HepG2 (cell line): ENCODE measurements around the gene NT5DC4. TPM values are rescaled to one million over a fixed set of nuclear protein-coding genes. Genes with fewer than 3 reads are reported as not detected.
A peak's percentile ranks its signal among the peaks of the same experiment; 100 is the strongest.

ENCODE experiments used
- ARNT2 ChIP-seq: sonication (generic); formaldehyde crosslinking; IDR thresholded peaks from 2 replicates; pipeline ENCODE4 v1.8.0; 2022; ENCODE audit warnings: mild to moderate bottlenecking, low read depth, missing genetic modification reagents, moderate library complexity
- ARNTL ChIP-seq: sonication (generic); formaldehyde crosslinking; IDR thresholded peaks from 2 replicates; pipeline ENCODE4 v1.4.0; 2020; ENCODE audit warnings: mild to moderate bottlenecking, missing genetic modification reagents
- BRD4 ChIP-seq: sonication (generic); formaldehyde crosslinking; IDR thresholded peaks from 2 replicates; pipeline ENCODE4 v1.4.0; 2020; ENCODE audit warnings: missing genetic modification reagents
- DR1 ChIP-seq: sonication (generic); formaldehyde crosslinking; IDR thresholded peaks from 2 replicates; pipeline ENCODE4 v1.8.0; 2021; ENCODE audit warnings: mild to moderate bottlenecking, missing genetic modification reagents, inconsistent platforms
- HHEX ChIP-seq: IDR thresholded peaks from 2 replicates; pipeline ENCODE4 v1.6.1; 2016; ENCODE audit warnings: control low read depth
- KMT2B ChIP-seq: IDR thresholded peaks from 2 replicates; pipeline ENCODE4 v1.6.1; 2016; ENCODE audit warnings: missing genetic modification reagents, missing compliant biosample characterization
- LRRFIP1 ChIP-seq: sonication (generic); formaldehyde crosslinking; conservative IDR thresholded peaks from 2 replicates; pipeline ENCODE4 v1.4.0; 2020; ENCODE audit warnings: missing genetic modification reagents
- MTF1 ChIP-seq: sonication (generic); formaldehyde crosslinking; IDR thresholded peaks from 2 replicates; pipeline ENCODE4 v1.5.0; 2020; ENCODE audit warnings: missing genetic modification reagents
- NR0B2 ChIP-seq: sonication (generic); formaldehyde crosslinking; IDR thresholded peaks from 2 replicates; pipeline ENCODE4 v1.4.0; 2020; ENCODE audit warnings: mild to moderate bottlenecking, missing genetic modification reagents
- PPARG ChIP-seq: conservative IDR thresholded peaks from 2 replicates; pipeline ENCODE4 v1.6.1; 2016; ENCODE audit warnings: missing biosample characterization, missing genetic modification reagents
- RARA ChIP-seq: IDR thresholded peaks from 2 replicates; pipeline ENCODE4 v1.6.1; 2016; ENCODE audit warnings: missing genetic modification reagents, missing compliant biosample characterization
- TCF7 ChIP-seq: sonication (generic); IDR thresholded peaks from 2 replicates; pipeline ENCODE4 v1.6.1; 2016; ENCODE audit warnings: antibody characterized with exemption, low read depth
- ZHX1 ChIP-seq: sonication (generic); formaldehyde crosslinking; IDR thresholded peaks from 2 replicates; pipeline ENCODE4 v1.8.1; 2022; ENCODE audit warnings: low read depth, mild to moderate bottlenecking, missing genetic modification reagents
- ZNF224 ChIP-seq: sonication (generic); formaldehyde crosslinking; IDR thresholded peaks from 2 replicates; pipeline ENCODE4 v1.5.0; 2020; ENCODE audit warnings: mild to moderate bottlenecking, missing genetic modification reagents
- ZNF274 ChIP-seq: sonication (generic); formaldehyde crosslinking; IDR thresholded peaks from 2 replicates; pipeline ENCODE4 v1.5.1; 2020; ENCODE audit warnings: mild to moderate bottlenecking, missing genetic modification reagents
- ZNF512B ChIP-seq: sonication (generic); formaldehyde crosslinking; IDR thresholded peaks from 2 replicates; pipeline ENCODE4 v1.5.1; 2020; ENCODE audit warnings: missing genetic modification reagents, mild to moderate bottlenecking, borderline replicate concordance
- ZNF543 ChIP-seq: sonication (generic); formaldehyde crosslinking; IDR thresholded peaks from 2 replicates; pipeline ENCODE4 v1.4.0; 2020; ENCODE audit warnings: mild to moderate bottlenecking, missing genetic modification reagents
- ZNF605 ChIP-seq: sonication (generic); formaldehyde crosslinking; IDR thresholded peaks from 2 replicates; pipeline ENCODE4 v1.8.0; 2022; ENCODE audit warnings: mild to moderate bottlenecking, missing genetic modification reagents
- ZSCAN20 ChIP-seq: sonication (generic); formaldehyde crosslinking; IDR thresholded peaks from 2 replicates; pipeline ENCODE4 v1.4.0; 2020; ENCODE audit warnings: missing genetic modification reagents, mild to moderate bottlenecking, borderline replicate concordance
- polyA plus RNA-seq, 8 experiments: library from polyadenylated mRNA; depleted of rRNA in 3 of 8; stranded (reverse) in 7 of 8; unstranded in 1 of 8; fragments of >200 nt; fragmentation: Illumina TruSeq in 4 of 8; extraction: Trizol in 4 of 8; gene quantifications; 2 replicates each; pipeline versions ENCODE4 v1.2.1 to v1.2.3, GENCODE V29; 2011 to 2016; ENCODE audit warnings: low read depth in 4 of 8, missing spikeins in 1 of 8, mixed read lengths in 1 of 8; ENCODE audit not compliant: insufficient read depth in 1 of 8
- total RNA-seq, 5 experiments: library from RNA; depleted of rRNA; stranded (reverse); fragments of >200 nt; fragmentation: Illumina TruSeq; extraction: Trizol; gene quantifications; 2 replicates each; pipeline ENCODE4 v1.2.3, GENCODE V29; 2016; ENCODE audit warnings: low read depth in 1 of 5
- TF ChIP-seq, protein P1 (sequence below): IDR thresholded peaks from 2 replicates; pipeline ENCODE4 v1.6.1; 2016; ENCODE audit warnings: mild to moderate bottlenecking

NT5DC4 gene
- total and polyA plus RNA-seq, 2 of the 13 experiments (the other 11 are each of a cell fraction or from before 2014, with no cell fraction given), result 0.04 to 4.2 TPM

- no peak for TF ChIP-seq LRRFIP1 (CRISPR knock-in tag)
- TF ChIP-seq ZNF274 (CRISPR knock-in tag), result no peak
- no peak for TF ChIP-seq ZNF605 (CRISPR knock-in tag)
- TF ChIP-seq ZHX1 (CRISPR knock-in tag), result no peak
- peak; percentile 63; the same call in 1 of the 2 replicates for TF ChIP-seq ARNTL
- TF ChIP-seq NR0B2 (CRISPR knock-in tag), result no peak
- no peak; the same call in 1 of the 2 replicates for TF ChIP-seq KMT2B (CRISPR knock-in tag)
- no peak for TF ChIP-seq ZSCAN20 (CRISPR knock-in tag)
- peak; percentile 69; the same call in 1 of the 2 replicates for TF ChIP-seq PPARG (CRISPR knock-in tag)
- TF ChIP-seq ZNF512B, result no peak
- TF ChIP-seq HHEX, result no peak
- TF ChIP-seq BRD4, result no peak
- no peak for TF ChIP-seq MTF1 (CRISPR knock-in tag)
- no peak for TF ChIP-seq ZNF224 (CRISPR knock-in tag)
- TF ChIP-seq TCF7, result no peak
- TF ChIP-seq RARA (CRISPR knock-in tag), result peak; percentile 97
- TF ChIP-seq DR1 (CRISPR knock-in tag), result peak; percentile 41; the same call in 1 of the 2 replicates
- TF ChIP-seq ZNF543 (CRISPR knock-in tag), result no peak
- TF ChIP-seq ARNT2 (CRISPR knock-in tag), result no peak
- TF ChIP-seq, protein P1, sequence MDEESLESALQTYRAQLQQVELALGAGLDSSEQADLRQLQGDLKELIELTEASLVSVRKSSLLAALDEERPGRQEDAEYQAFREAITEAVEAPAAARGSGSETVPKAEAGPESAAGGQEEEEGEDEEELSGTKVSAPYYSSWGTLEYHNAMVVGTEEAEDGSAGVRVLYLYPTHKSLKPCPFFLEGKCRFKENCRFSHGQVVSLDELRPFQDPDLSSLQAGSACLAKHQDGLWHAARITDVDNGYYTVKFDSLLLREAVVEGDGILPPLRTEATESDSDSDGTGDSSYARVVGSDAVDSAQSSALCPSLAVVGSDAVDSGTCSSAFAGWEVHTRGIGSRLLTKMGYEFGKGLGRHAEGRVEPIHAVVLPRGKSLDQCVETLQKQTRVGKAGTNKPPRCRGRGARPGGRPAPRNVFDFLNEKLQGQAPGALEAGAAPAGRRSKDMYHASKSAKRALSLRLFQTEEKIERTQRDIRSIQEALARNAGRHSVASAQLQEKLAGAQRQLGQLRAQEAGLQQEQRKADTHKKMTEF (CRISPR knock-in tag), result peak; percentile 77; the same call in 1 of the 2 replicates
Measured at GRCh38 chr2:112692495-112692911, 28.3 kb upstream of the NT5DC4 start (continued).
